HL-60 (cell line): ENCODE measurements around the gene ZRANB3.

ENCODE experiments used
- CTCF ChIP-seq: IDR thresholded peaks from one replicate; pipeline ENCODE4 v1.5.1; 2011; ENCODE audit warnings: low read length, control low read depth, inconsistent platforms; ENCODE audit not compliant: insufficient read depth
- POLR2AphosphoS5 ChIP-seq: IDR thresholded peaks from 2 replicates; pipeline ENCODE4 v1.6.1; 2012; ENCODE audit warnings: low read depth
- REST ChIP-seq: IDR thresholded peaks from 2 replicates; pipeline ENCODE4 v1.6.1; 2012; ENCODE audit warnings: low read depth; ENCODE audit not compliant: insufficient replicate concordance
- SPI1 ChIP-seq: IDR thresholded peaks from 2 replicates; pipeline ENCODE4 v1.6.1; 2012; ENCODE audit warnings: low read depth, mild to moderate bottlenecking, borderline replicate concordance

GRCh38 chr2:135311962-135312361 is 219.1 kb downstream of the ZRANB3 start:
- TF ChIP-seq CTCF (no peak), SPI1 (no peak), REST (no peak), POLR2AphosphoS5 (no peak)
